NT2/D1 (cell line): Measurements from ENCODE around the gene RAB9A.

Experiments used
- DNase-seq: peaks from one replicate; pipeline ENCODE4 v3.0.0-alpha.2; 2011; ENCODE audit warnings: low read depth, low spot score
- H3K27me3 ChIP-seq: 2 replicates; pipeline ENCODE4 v1.6.0; 2011; ENCODE audit warnings: mild to moderate bottlenecking; ENCODE audit not compliant: insufficient read length, insufficient read depth
- H3K36me3 ChIP-seq: 2 replicates; pipeline ENCODE4 v1.6.1; 2011; ENCODE audit warnings: mild to moderate bottlenecking, low read length, mixed read lengths; ENCODE audit not compliant: insufficient read depth, insufficient read length
- H3K4me1 ChIP-seq: 2 replicates; pipeline ENCODE4 v1.5.1; 2011; ENCODE audit not compliant: insufficient read depth, insufficient read length
- H3K4me3 ChIP-seq: 2 replicates; pipeline ENCODE4 v1.5.1; 2011; ENCODE audit warnings: low read depth; ENCODE audit not compliant: insufficient read length
- H3K9ac ChIP-seq: 2 replicates; pipeline ENCODE4 v1.6.0; 2011; ENCODE audit warnings: low read depth; ENCODE audit not compliant: insufficient read length
- H3K9me3 ChIP-seq: 2 replicates; pipeline ENCODE4 v1.5.1; 2011; ENCODE audit warnings: mild to moderate bottlenecking, low read length; ENCODE audit not compliant: insufficient read depth
- SUZ12 ChIP-seq: IDR thresholded peaks from 2 replicates; pipeline ENCODE4 v1.6.1; 2011; ENCODE audit not compliant: insufficient read length, insufficient read depth; ENCODE audit errors: extremely low read depth
- YY1 ChIP-seq: IDR thresholded peaks from 2 replicates; pipeline ENCODE4 v1.6.1; 2011; ENCODE audit not compliant: insufficient read length, insufficient read depth
- ZNF274 ChIP-seq: IDR thresholded peaks from 2 replicates; pipeline ENCODE4 v1.6.1; 2011; ENCODE audit warnings: mild to moderate bottlenecking, low read depth, low read length

RAB9A gene

DNA sequence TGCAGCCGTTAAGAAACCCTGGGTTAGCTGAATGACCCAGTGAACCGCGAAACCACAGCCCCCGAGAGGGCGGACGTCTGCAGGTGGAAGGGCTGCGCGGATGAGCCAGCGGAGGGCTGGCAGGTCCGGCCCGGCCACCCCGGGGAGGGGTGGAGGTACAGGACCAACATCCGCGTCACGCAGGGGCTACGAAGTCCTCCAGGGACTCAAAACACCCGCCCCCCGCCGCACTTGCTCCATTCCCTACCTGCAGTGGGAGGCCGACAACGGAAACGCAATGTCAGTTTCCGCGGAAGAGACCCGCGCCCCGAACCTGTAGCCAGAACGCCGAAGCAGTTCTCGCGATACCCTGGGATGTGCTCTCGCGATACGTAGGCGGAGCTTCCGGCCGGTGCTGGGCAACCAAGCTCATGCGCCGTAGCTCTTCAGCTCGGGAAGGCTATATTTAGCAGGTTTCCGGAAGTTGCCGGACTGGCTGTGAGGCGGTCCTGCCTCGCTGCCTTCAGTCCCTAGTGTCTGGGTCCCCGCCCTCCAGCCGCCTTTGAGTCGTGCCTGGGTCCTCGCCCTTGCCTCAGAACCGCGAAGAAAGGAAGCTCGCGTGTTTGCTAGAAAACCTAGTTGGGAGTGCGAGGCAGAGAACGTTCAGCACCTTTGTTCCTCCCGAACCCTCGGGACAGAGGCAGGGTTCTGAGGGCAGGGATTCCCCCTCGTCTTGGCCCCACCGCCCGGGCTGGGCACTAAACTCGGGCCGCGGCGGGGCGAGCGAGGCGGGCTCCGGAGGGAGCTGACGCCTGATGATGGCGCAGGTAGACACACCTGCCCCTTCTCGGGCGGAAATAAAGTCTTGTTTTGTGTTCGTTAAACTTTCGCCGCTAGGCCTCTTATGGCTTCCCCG, 45.6 kb downstream of the RAB9A start, which contains the start of the genes OFD1 and TRAPPC2:
Gene OFD1 (plus strand): TSS at position 471 of the 895 bp plus-strand sequence. CDS start 324 bp downstream, at position 795.
Gene TRAPPC2 (minus strand): TSS at position 343 of the 895 bp plus-strand sequence. CDS start 14,657 bp downstream, outside the sequence.
- Histone ChIP-seq H3K36me3 (peaks cover 48% of the 10 kb centered on the region), H3K27me3 (no peaks in the 10 kb centered on the region), H3K9me3 (no peaks in the 10 kb centered on the region), H3K4me3 (peak within 1 kb of the TSS; percentile 80), H3K4me1 (no peaks in the 10 kb centered on the region), H3K9ac (peak within 1 kb of the TSS; percentile 92)
- TF ChIP-seq SUZ12 (no peak), ZNF274 (no peak)
- peak; percentile 93 for DNase-seq

DNA sequence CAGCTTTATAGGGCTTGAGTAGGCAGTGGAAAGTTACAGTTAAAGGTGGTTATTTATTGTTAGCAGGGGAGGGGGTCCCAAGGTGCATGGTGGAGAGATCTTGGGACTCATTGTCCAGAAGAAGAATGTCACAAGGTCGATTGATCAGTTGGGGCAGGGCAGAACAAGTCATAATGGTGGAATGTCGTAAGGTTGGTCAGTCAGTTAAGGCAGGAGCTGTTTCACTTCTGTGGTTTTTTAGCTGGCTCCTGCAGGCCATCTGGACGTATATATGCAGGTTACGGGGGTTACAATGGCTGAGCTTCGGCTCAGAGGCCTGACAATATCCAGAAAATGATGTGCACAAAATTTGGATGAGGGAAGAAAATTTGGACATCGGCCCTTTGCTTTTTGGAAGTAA, 52.8 kb downstream of the RAB9A start:
- Histone ChIP-seq H3K36me3 (peaks cover 69% of the 10 kb centered on the region), H3K9ac (no peak overlapping the region), H3K9me3 (no peaks in the 10 kb centered on the region), H3K27me3 (no peaks in the 10 kb centered on the region), H3K4me1 (no peaks in the 10 kb centered on the region), H3K4me3 (no peak overlapping the region)
- TF ChIP-seq YY1, result no peak
- TF ChIP-seq SUZ12, result no peak
- TF ChIP-seq ZNF274, result no peak
- DNase-seq, result no peak

DNA sequence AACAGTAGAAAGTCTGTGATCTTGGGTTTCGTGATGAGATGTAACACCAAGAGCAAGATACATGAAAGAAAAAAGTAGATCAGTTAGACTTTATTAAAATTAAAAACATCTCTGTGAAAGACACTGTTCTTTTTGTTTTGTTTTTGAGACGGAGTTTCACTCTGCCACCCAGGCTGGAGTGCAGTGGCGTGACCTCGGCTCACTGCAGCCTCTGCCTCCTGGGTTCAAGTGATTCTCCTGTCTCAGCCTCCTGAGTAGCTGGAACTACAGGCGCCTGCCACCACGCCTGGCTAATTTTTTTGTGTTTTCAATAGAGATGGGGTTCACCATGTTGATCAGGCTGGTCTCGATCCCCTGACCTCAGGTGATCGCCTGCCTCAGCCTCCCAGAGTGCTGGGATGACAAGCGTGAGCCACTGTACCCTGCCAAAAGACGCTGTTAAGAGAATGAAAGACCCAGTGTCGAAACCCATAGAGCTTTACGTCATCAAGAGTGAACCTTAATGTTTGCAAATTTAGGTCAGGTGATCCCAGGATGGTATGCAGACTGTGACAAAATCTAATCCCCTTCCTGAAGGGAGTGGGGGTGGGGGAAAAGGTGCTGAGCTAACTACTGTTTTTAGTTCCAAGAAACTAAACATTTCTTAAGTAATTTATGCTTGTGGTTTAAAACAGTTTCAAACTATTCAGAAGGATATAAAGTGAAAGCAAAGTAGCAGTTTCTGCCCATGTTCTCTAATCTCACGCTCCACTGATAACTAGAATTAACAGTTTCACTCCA, 53.7 kb downstream of the RAB9A start:
- no peaks in the 10 kb centered on the region for H3K9me3 ChIP-seq
- H3K4me3 ChIP-seq, result no peak overlapping the region
- H3K9ac ChIP-seq, result no peak overlapping the region
- no peaks in the 10 kb centered on the region for H3K4me1 ChIP-seq
- no peaks in the 10 kb centered on the region for H3K27me3 ChIP-seq
- DNase-seq, result no peak
- TF ChIP-seq ZNF274 (no peak), SUZ12 (no peak), YY1 (no peak)
- H3K36me3 ChIP-seq, result peaks cover 72% of the 10 kb centered on the region

DNA sequence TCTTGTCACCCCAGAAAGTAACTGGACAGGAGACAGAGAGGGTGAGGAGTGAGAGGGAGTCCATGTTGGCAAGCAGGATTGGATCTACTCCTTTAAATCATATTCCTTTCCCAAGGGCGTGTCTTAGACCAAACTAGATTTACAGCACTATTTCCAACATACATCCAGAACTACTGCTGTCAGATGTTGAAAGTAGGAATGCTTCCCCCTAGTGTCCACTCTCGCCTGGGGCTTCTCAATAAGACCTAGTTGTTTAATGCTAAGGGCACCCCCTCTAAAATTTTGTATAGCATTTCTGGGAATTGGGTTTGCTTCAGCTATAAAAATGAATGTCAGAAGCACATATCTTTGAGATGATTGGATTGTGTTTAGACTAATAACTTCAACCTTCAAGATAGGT, 58.9 kb downstream of the RAB9A start:
- no peak for DNase-seq
- H3K36me3 ChIP-seq, result peaks cover 78% of the 10 kb centered on the region
- TF ChIP-seq SUZ12, result no peak
- TF ChIP-seq ZNF274, result no peak
- TF ChIP-seq YY1, result no peak
- no peak overlapping the region for H3K9ac ChIP-seq
- no peaks in the 10 kb centered on the region for H3K27me3 ChIP-seq
- no peak overlapping the region for H3K4me3 ChIP-seq
- H3K4me1 ChIP-seq, result no peaks in the 10 kb centered on the region
- no peaks in the 10 kb centered on the region for H3K9me3 ChIP-seq

DNA sequence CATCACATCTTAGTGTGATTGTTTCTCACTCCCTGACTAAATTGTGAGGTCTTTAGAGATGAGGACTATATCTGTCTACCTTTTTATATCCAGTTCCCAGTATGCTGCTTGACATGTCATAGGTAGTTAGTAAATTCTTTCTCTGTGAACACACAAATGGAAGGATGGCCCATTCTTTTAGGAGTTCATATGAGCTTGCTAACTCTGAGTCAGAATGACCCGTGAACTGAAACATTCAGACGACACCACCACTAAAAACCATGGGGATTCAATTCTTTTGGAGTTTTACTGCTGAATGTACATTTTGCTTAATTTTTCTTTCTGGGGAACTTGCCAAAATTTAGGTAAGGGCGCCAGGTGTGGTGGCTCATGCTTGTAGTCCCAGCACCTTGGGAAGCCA, 59.6 kb downstream of the RAB9A start:
- no peak overlapping the region for H3K9ac ChIP-seq
- peaks cover 82% of the 10 kb centered on the region for H3K36me3 ChIP-seq
- no peaks in the 10 kb centered on the region for H3K27me3 ChIP-seq
- no peak overlapping the region for H3K4me3 ChIP-seq
- no peaks in the 10 kb centered on the region for H3K4me1 ChIP-seq
- TF ChIP-seq YY1, result no peak
- TF ChIP-seq ZNF274, result no peak
- no peak for TF ChIP-seq SUZ12
- no peaks in the 10 kb centered on the region for H3K9me3 ChIP-seq
- DNase-seq, result no peak

DNA sequence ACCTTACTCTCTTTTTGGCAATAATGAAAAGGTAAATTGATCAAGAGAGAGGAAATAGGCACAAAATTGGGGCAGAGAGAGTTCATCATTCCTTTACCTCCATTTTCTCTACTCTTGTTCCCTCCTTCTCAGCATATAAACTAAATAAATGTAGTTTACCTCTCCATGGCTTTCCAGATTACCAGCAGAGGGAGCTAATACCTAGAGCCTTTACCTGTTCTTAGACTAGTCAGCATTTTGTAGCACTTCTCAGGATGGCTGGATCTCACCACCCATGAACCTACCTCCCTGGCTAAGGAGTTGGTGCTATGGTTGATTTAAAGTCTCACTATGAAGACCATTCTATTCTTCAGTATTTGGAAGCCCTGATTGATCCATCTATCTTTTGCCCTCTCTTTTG, 61.3 kb downstream of the RAB9A start:
- Histone ChIP-seq H3K9me3 (no peaks in the 10 kb centered on the region), H3K27me3 (no peaks in the 10 kb centered on the region), H3K4me3 (no peak overlapping the region), H3K4me1 (no peaks in the 10 kb centered on the region), H3K36me3 (peaks cover 72% of the 10 kb centered on the region), H3K9ac (no peak overlapping the region)
- DNase-seq, result no peak
- TF ChIP-seq ZNF274 (no peak), YY1 (no peak), SUZ12 (no peak)

DNA sequence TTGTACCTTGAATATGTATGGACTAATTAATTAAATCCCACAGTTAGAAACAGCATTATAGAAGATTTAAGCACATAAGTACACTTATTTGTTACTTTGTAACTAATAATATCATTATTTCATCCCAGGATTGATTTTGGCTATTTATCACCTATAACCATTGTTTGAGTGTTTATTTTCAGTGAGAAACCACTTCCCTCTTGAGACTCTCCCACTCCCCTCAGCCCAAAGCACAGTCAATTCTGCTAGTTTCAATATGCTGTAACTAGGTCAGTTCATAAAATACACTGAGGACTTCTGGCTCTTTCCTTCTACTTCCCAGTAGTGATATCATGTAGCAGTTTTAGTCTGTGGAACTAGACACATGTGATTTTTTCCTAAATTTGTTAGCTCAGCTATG, 61.9 kb downstream of the RAB9A start:
- no peaks in the 10 kb centered on the region for H3K27me3 ChIP-seq
- no peak overlapping the region for H3K9ac ChIP-seq
- H3K4me3 ChIP-seq, result no peak overlapping the region
- peaks cover 71% of the 10 kb centered on the region for H3K36me3 ChIP-seq
- H3K4me1 ChIP-seq, result no peaks in the 10 kb centered on the region
- no peak for DNase-seq
- TF ChIP-seq ZNF274, result no peak
- TF ChIP-seq SUZ12, result no peak
- no peak for TF ChIP-seq YY1
- no peaks in the 10 kb centered on the region for H3K9me3 ChIP-seq
